ENCODE measurements around the gene MIGA2. TPM values are rescaled to one million over a fixed set of nuclear protein-coding genes. Genes with fewer than 3 reads are reported as not detected.
A peak's percentile ranks its signal among the peaks of the same experiment; 100 is the strongest.

MIGA2 gene
- total and polyA plus RNA-seq, 8 donors: 7.5 to 30.9 (median 9.8) TPM

- no peak overlapping the region for H3K4me3 ChIP-seq
- TF ChIP-seq, protein P1, sequence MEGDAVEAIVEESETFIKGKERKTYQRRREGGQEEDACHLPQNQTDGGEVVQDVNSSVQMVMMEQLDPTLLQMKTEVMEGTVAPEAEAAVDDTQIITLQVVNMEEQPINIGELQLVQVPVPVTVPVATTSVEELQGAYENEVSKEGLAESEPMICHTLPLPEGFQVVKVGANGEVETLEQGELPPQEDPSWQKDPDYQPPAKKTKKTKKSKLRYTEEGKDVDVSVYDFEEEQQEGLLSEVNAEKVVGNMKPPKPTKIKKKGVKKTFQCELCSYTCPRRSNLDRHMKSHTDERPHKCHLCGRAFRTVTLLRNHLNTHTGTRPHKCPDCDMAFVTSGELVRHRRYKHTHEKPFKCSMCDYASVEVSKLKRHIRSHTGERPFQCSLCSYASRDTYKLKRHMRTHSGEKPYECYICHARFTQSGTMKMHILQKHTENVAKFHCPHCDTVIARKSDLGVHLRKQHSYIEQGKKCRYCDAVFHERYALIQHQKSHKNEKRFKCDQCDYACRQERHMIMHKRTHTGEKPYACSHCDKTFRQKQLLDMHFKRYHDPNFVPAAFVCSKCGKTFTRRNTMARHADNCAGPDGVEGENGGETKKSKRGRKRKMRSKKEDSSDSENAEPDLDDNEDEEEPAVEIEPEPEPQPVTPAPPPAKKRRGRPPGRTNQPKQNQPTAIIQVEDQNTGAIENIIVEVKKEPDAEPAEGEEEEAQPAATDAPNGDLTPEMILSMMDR (IDR thresholded peaks at IDR 0.05): no peak
- ATAC-seq (no peak), FAIRE-seq (no peak), DNase-seq (peak in 2 of 6 donors; percentile 29 to 55)
- no peaks in the 10 kb centered on the region for H3K27me3 ChIP-seq
- H3K9me3 ChIP-seq: no peaks in the 10 kb centered on the region
- whole genome bisulfite sequencing, 2 donors: 87 to 92% methylated on average over 16 to 18 of the region's 18 CpGs
- intact Hi-C loops (cut with DNase I): no loop called here
- H3K4me1 ChIP-seq: no peaks in the 10 kb centered on the region
- peaks cover 0 to 20% (median 18%) of the 10 kb centered on the region in 3 donors for H3K36me3 ChIP-seq
- no peak overlapping the region for H3K27ac ChIP-seq
These were observed 28.5 kb upstream of the MIGA2 start for GRCh38 chr9:129007766-129008468.

GRCh38 chr9:129008469-129008965 is 27.9 kb upstream of the MIGA2 start:
- Histone ChIP-seq H3K9me3 (no peaks in the 10 kb centered on the region), H3K27ac (no peak overlapping the region), H3K4me1 (no peaks in the 10 kb centered on the region), H3K27me3 (no peaks in the 10 kb centered on the region), H3K36me3 (peaks cover 0 to 26% (median 18%) of the 10 kb centered on the region in 3 donors), H3K4me3 (no peak overlapping the region)
- DNase-seq (peak in 2 of 6 donors; percentile 22 to 72), ATAC-seq (no peak), FAIRE-seq (no peak)
- TF ChIP-seq, protein P1 (IDR thresholded peaks at IDR 0.05): no peak
- intact Hi-C loops (cut with DNase I): no loop called here
- WGBS, 2 donors: 90 to 91% methylated on average over 5 to 6 of the region's 6 CpGs

DNA sequence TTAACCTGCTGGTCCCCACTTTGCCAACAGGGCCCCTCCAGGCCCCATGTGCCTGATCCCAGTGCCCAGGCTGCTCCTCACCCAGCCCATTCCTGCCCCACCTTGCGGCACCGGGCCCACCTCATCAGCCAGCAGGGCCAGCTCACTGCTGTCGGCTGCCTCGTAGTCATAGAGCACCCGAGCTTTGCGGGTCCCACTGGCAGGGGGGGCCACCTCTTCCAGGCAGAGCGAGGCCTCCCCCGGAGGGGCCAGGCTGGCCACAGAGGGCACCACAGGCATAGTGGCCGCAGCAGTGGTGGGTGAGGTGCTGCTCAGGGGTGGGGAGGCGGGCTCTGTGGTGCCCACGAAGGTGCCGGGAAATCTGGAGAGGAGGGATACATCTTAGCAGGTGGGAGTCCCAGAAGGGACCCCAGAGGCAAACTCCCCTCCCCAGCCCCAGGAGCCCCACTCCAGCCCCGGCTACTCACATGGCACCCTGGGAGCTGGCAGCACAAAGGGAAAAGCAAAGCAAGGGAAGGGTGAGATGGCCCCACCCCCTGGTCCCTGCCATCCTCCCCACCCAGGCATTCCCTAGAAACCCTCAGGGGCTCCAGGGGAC is 27.3 kb upstream of the MIGA2 start:
- DNase-seq: peak in 1 of 6 donors; percentile 29
- H3K27ac ChIP-seq: no peak overlapping the region
- no peaks in the 10 kb centered on the region for H3K4me1 ChIP-seq
- intact Hi-C loops (cut with DNase I): no loop called here
- no peaks in the 10 kb centered on the region for H3K9me3 ChIP-seq
- ATAC-seq: no peak
- 84 to 94% methylated on average over 13 of the region's 13 CpGs for WGBS, 2 donors
- peaks cover 0 to 31% (median 18%) of the 10 kb centered on the region in 3 donors for H3K36me3 ChIP-seq
- no peak overlapping the region for H3K4me3 ChIP-seq
- no peak for FAIRE-seq
- H3K27me3 ChIP-seq: no peaks in the 10 kb centered on the region
- TF ChIP-seq, protein P1 (IDR thresholded peaks at IDR 0.05): no peak

- no peaks in the 10 kb centered on the region for H3K4me1 ChIP-seq
- no peak overlapping the region for H3K4me3 ChIP-seq
- no peak for FAIRE-seq
- intact Hi-C loops (cut with DNase I): no loop called here
- no peak overlapping the region for H3K27ac ChIP-seq
- H3K36me3 ChIP-seq: peaks cover 0 to 37% (median 18%) of the 10 kb centered on the region in 3 donors
- H3K27me3 ChIP-seq: no peaks in the 10 kb centered on the region
- H3K9me3 ChIP-seq: no peaks in the 10 kb centered on the region
- 92 to 93% methylated on average over 17 of the region's 17 CpGs for WGBS, 2 donors
- TF ChIP-seq, protein P1 (IDR thresholded peaks at IDR 0.05): no peak
- DNase-seq: peak in 2 of 6 donors; percentile 19 to 61
- no peak for ATAC-seq
These were observed 26.8 kb upstream of the MIGA2 start for GRCh38 chr9:129009584-129010141.

Measured in pancreas (tissue), 10 donors.